ENCODE data around the gene FERMT2. TPM values are rescaled to one million over a fixed set of nuclear protein-coding genes. Genes with fewer than 3 reads are reported as not detected.

Gene FERMT2
- total RNA-seq: 147 TPM

GRCh38 chr14:52950898-52951680 is at the start of gene FERMT2:
Gene FERMT2 (minus strand): TSS chr14:52951050. CDS start chr14:52950568, 482 bp downstream.

Other genes with a start within 250 kb of the FERMT2 start
- 102 TPM for gene PSMC6, start 243.8 kb downstream of the FERMT2 start, total RNA-seq
- 15.8 TPM for gene STYX, start 220.9 kb downstream of the FERMT2 start, total RNA-seq
- 22.6 TPM for gene GNPNAT1, start 159.4 kb downstream of the FERMT2 start, total RNA-seq
- gene DDHD1, start 202.3 kb upstream of the FERMT2 start, total RNA-seq: 19.7 TPM